Keratinocyte (primary cell): ENCODE measurements around the gene BOD1L1. TPM values are rescaled to one million over a fixed set of nuclear protein-coding genes. Genes with fewer than 3 reads are reported as not detected.

Experiments used
- DNase-seq: peaks from one replicate; pipeline ENCODE4 v3.0.0-alpha.2; 2011; ENCODE audit warnings: low read depth, missing footprints, low spot score
- FAIRE-seq: peaks from 2 replicates; lab custom pipeline; 2011; peaks lifted over from hg19 to GRCh38; lab: Jason Lieb, UNC
- H2AFZ ChIP-seq: 2 replicates; pipeline ENCODE4 v1.6.0; 2012; ENCODE audit warnings: low read length, control low read depth, inconsistent platforms; ENCODE audit not compliant: control insufficient read depth
- H3K27ac ChIP-seq: 2 replicates; pipeline ENCODE4 v1.5.1; 2011; ENCODE audit warnings: low read length; ENCODE audit not compliant: control insufficient read depth, insufficient read depth
- H3K27me3 ChIP-seq: 3 replicates; pipeline ENCODE4 v1.6.0; 2011; ENCODE audit warnings: low read length; ENCODE audit not compliant: control insufficient read depth, insufficient read depth; ENCODE audit errors: extremely low read depth
- H3K36me3 ChIP-seq, 2 experiments: 2 replicates in 1 of 2; 3 replicates in 1 of 2; pipeline ENCODE4 v1.5.1; 2011; ENCODE audit warnings: low read length in 2 of 2, mild to moderate bottlenecking in 1 of 2; ENCODE audit not compliant: control insufficient read depth in 2 of 2, insufficient read depth in 2 of 2; ENCODE audit errors: extremely low read depth in 1 of 2
- H3K4me1 ChIP-seq: 3 replicates; pipeline ENCODE4 v1.5.1; 2011; ENCODE audit warnings: low read length; ENCODE audit not compliant: control insufficient read depth, insufficient read depth; ENCODE audit errors: extremely low read depth
- H3K4me2 ChIP-seq: 3 replicates; pipeline ENCODE4 v1.6.0; 2011; ENCODE audit warnings: low read depth, low read length; ENCODE audit not compliant: control insufficient read depth, insufficient read depth; ENCODE audit errors: extremely low read depth
- H3K4me3 ChIP-seq, 3 experiments: fragments of 200-600 bp in 1 of 3; sonication (generic) in 1 of 3; 2 replicates in 2 of 3; 3 replicates in 1 of 3; pipeline ENCODE4 v1.5.1; 2011 to 2016; ENCODE audit warnings: low read length in 3 of 3, mild to moderate bottlenecking in 3 of 3, control low read depth in 2 of 3, inconsistent platforms in 1 of 3, low read depth in 1 of 3, mixed read lengths in 1 of 3, mixed run types in 1 of 3, moderate library complexity in 1 of 3; ENCODE audit not compliant: control insufficient read depth in 2 of 3, insufficient read depth in 2 of 3; ENCODE audit errors: extremely low read depth in 1 of 3
- H3K79me2 ChIP-seq: 2 replicates; pipeline ENCODE4 v1.6.0; 2012; ENCODE audit warnings: low read length; ENCODE audit not compliant: control insufficient read depth, insufficient read depth
- H3K9ac ChIP-seq: 3 replicates; pipeline ENCODE4 v1.6.0; 2011; ENCODE audit warnings: low read length; ENCODE audit not compliant: control insufficient read depth, insufficient read depth; ENCODE audit errors: extremely low read depth
- H3K9me1 ChIP-seq: 3 replicates; pipeline ENCODE4 v1.6.0; 2011; ENCODE audit warnings: low read length; ENCODE audit not compliant: control insufficient read depth, insufficient read depth; ENCODE audit errors: extremely low read depth
- H3K9me3 ChIP-seq: 2 replicates; pipeline ENCODE4 v1.5.1; 2012; ENCODE audit warnings: low read depth, low read length; ENCODE audit not compliant: control insufficient read depth
- H4K20me1 ChIP-seq: 3 replicates; pipeline ENCODE4 v1.6.0; 2011; ENCODE audit warnings: low read length; ENCODE audit not compliant: control insufficient read depth, insufficient read depth; ENCODE audit errors: extremely low read depth
- CTCF ChIP-seq, 3 experiments: IDR thresholded peaks in 1 of 3; conservative IDR thresholded peaks in 1 of 3; optimal IDR thresholded peaks in 1 of 3; 2 replicates in 2 of 3; 3 replicates in 1 of 3; pipeline versions ENCODE3 to v1.5.1; 2011; ENCODE audit warnings: low read length in 3 of 3, mild to moderate bottlenecking in 3 of 3, moderate library complexity in 2 of 3, control low read depth in 1 of 3, inconsistent platforms in 1 of 3; ENCODE audit not compliant: insufficient read depth in 2 of 3; ENCODE audit errors: extremely low read depth in 1 of 3
- EZH2 ChIP-seq: IDR thresholded peaks from one replicate; pipeline ENCODE4 v1.6.1; 2012; ENCODE audit warnings: inconsistent platforms, mild to moderate bottlenecking, low read length, moderate library complexity
- dilution Hi-C: fragments of 300-500 bp; cut with MboI; formaldehyde crosslinking; loops from one replicate; pipeline ENCODE4 v1.7.0; 2020; ENCODE audit warnings: low sequenced_read_pairs; ENCODE audit not compliant: extremely low pct_ligation_motif_present
- polyA plus RNA-seq, 5 experiments: library from polyadenylated mRNA; depleted of rRNA in 3 of 5; stranded (reverse) in 3 of 5; stranded (forward) in 1 of 5; unstranded in 1 of 5; fragments of >200 nt; gene quantifications; 1 replicate in 1 of 5; 2 replicates in 3 of 5; 3 replicates in 1 of 5; pipeline versions ENCODE4 v1.2.1 to v1.2.3, GENCODE V29; 2011 to 2012; ENCODE audit warnings: missing spikeins in 2 of 5, low read depth in 1 of 5, low replicate concordance in 1 of 5

BOD1L1 gene
- polyA plus RNA-seq, 1 donor (not counting 4 experiments of a cell fraction or from before 2014, with no cell fraction given), result 20.6 TPM

GRCh38 chr4:13533670-13534343, 93.7 kb downstream of the BOD1L1 start:
- Histone ChIP-seq H3K79me2 (no peaks in the 10 kb centered on the region), H3K36me3 (no peaks in the 10 kb centered on the region), H3K27me3 (peaks cover 99% of the 10 kb centered on the region), H3K9me3 (no peaks in the 10 kb centered on the region), H2AFZ (no peak overlapping the region), H3K4me2 (no peak overlapping the region), H3K9ac (no peak overlapping the region), H3K27ac (no peak overlapping the region), H3K9me1 (no peaks in the 10 kb centered on the region), H3K4me3 (no peak overlapping the region), H4K20me1 (peaks cover 6% of the 10 kb centered on the region), H3K4me1 (no peaks in the 10 kb centered on the region)
- dilution Hi-C loops, result no loop called here
- DNase-seq (no peak), FAIRE-seq (no peak)
- TF ChIP-seq CTCF (optimal IDR thresholded peaks at IDR 0.05 in 1 of 3, IDR thresholded peaks at IDR 0.05 in 1 of 3, conservative IDR thresholded peaks at IDR 0.05 in 1 of 3; ENCODE audit: extremely low read depth in 1 of 3, insufficient read depth in 2 of 3, low read length in 3 of 3) (no peak), EZH2 (peak; percentile 71)

GRCh38 chr4:13531625-13531998, 95.9 kb downstream of the BOD1L1 start:
- dilution Hi-C loops, result no loop called here
- no peak overlapping the region for H2AFZ ChIP-seq
- no peak overlapping the region for H3K4me3 ChIP-seq
- no peak overlapping the region for H3K27ac ChIP-seq
- DNase-seq, result no peak
- H3K9me3 ChIP-seq, result no peaks in the 10 kb centered on the region
- H3K9ac ChIP-seq, result no peak overlapping the region
- H4K20me1 ChIP-seq, result peaks cover 6% of the 10 kb centered on the region
- TF ChIP-seq EZH2, result no peak
- TF ChIP-seq CTCF (optimal IDR thresholded peaks at IDR 0.05 in 1 of 3, IDR thresholded peaks at IDR 0.05 in 1 of 3, conservative IDR thresholded peaks at IDR 0.05 in 1 of 3; ENCODE audit: extremely low read depth in 1 of 3, insufficient read depth in 2 of 3, low read length in 3 of 3), result no peak
- no peaks in the 10 kb centered on the region for H3K79me2 ChIP-seq
- H3K4me1 ChIP-seq, result peaks cover 3% of the 10 kb centered on the region
- H3K4me2 ChIP-seq, result no peak overlapping the region
- no peaks in the 10 kb centered on the region for H3K9me1 ChIP-seq
- no peak for FAIRE-seq
- H3K27me3 ChIP-seq, result peaks cover 99% of the 10 kb centered on the region
- H3K36me3 ChIP-seq, result no peaks in the 10 kb centered on the region
